HuH-7.5 (cell line): ENCODE results near the gene SORBS2.

Source experiments
- DNase-seq: peaks from one replicate; pipeline ENCODE4 v3.0.0; 2011; ENCODE audit warnings: low spot score

The SORBS2 gene

DNA sequence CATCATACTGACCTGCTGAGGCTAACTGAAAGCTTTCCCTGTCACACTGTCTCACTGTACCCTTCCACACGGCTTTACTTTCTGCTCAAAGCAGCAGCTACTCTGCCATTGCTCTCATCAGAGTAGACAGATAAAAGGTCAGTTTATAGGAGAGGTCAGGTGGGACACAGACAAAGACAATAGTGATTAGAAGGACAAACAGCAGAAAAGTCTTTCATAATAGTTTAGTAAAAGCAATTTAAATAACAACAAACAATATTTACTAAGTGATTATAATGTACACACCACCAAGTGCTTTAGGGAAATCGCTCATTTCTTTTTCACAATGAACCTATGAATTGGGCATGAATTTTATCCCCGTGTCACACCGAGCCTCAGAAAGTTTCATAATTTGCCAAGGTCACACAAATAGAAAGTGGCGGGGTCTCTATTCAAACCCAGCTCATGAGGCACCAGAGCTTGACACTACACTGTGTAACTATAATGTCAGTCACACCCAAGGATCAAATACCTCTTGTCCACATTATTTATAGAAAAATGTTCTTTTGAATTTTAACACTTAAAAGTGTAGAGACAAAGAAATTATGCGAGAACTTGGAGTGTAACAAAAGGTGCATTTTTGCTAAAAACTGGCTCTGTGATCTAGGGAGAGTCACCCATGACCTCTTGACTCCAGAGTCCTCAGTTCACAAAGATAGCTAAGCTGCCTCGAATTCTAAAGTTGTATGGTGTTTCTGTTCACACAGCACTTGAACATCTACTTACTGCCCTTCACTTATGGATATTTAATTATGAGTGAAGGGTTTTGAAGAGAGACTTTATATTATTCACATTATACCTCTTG, 24.5 kb upstream of the SORBS2 start:
- no peak for DNase-seq

DNA sequence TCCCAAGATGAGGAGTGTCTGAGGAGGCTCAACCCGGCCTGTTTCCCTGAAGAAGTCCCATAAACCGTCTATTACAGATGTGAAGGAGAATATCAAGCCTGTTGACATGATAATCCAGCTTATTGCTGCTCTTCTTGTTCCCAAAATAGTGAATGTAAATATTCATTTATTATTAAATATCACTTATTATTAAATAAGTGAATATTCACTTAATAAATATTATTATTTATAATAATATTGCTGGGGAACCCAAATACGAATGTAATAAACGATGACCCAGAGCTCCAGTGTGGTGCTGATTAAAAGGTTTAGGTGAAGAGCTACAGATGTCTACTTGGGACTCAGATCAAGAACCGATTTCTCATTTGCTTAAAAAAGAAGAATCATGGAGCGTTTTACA, 23.8 kb upstream of the SORBS2 start:
- DNase-seq: no peak

DNA sequence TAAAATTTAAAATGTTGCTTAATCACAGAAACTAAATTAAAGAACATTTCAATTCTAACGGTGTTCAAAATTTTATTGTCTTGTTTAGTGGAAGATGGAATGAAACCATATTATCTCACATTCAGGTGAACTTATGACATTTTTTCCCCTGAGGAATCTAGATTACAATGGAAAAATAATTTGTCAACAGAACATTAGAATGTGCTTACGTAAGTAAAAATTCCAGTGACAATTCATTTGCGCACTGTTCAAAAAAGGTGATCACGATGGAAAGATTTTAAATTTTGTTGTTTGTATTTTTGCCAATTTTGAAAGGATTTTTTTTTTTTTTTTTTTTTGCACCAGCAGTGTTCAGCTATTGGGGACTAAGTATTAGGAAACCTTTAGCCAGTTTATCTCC, 23.3 kb upstream of the SORBS2 start:
- no peak for DNase-seq

DNA sequence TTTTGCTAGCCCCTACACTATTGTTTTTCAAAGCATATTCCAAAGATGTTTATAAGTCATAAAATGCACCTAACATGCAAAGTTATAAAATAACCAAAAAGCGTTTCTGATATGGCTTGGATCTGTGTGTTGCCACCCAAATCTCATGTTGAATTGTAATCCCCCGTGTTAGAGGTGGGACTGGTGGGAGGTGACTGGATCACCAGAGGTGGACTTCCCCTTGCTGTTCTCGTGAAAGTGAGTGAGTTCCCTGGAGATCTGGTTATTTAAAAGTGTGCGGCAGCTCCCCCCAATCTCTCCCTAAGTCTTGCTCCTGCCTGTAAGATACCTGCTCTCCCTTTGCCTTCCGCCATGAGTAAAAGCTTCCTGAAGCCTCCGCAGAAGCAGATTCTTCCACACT, 22.8 kb upstream of the SORBS2 start:
- no peak for DNase-seq

DNA sequence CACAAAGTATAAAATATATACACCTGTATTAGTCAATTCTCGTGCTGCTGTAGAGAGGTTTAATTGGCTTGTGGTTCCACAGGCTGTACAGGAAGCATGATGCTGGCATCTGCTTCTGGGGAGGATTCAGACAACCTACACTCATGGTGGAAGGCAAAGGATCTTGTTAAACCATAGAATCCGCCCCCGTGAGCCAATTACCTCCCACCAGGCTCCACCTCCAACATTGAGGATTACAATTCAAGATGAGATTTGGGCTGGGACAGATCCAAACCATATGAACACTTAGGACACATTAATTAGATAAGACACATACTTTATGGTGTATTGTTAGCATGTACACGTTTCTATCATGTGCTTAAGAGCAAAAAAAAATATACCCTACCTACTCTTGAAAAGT, 22.1 kb upstream of the SORBS2 start:
- no peak for DNase-seq

DNA sequence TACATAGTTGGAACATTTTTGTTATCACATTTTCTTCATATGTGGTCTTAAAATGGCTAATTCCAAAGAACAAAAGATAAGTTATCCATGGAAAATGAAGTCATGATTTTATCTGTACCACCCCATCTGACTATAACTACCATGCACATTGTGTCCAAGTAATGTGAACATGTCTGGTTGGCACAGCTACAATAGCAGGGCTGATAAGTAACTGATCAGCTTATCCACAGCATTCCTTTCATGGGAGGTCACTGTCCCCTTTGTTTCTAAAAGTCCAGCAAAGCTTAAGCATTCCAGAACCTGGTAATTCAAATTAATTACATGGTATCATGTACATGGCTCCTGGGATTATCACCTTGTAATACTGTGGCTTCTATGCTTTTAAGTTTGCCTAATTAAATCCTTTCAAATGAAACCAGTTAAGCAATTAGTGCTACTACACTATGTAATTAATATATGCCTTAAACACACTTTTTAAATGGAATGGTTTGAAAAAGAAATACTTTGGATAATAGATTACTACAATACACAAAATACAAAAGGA, 21.1 kb upstream of the SORBS2 start:
- DNase-seq: no peak

DNA sequence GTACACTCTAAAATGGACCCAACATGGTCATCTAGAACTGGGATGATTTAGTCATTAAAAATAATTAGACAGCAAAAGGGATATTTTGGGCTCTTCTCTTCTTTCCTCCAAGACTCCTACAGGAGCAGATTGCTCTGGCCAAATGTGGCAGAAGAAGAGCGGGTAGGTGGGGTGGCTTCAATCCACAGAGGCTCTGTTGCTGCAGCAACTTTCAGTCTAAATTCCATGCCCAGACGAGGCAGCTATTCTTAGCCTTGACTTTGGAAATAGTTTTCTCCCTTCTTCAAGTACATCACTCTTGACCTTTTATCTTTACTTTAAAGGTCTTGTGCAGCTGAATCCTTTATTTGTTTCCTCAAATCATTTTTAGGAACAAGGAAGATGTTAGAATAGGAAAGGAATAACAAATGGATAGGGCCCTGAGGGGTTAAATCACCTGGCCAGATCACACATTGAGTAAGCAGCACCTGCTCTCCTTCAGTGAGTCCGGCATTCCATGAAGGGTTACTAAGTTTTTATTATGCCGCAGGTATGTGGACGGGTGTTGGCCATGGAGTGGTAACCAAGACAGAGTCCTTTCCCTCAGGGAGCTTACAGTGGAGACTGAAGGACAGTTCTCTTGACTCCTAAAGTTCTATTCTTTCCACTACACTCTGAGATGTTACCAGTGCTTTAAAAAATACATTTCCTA, 19.3 kb upstream of the SORBS2 start:
- DNase-seq: no peak

DNA sequence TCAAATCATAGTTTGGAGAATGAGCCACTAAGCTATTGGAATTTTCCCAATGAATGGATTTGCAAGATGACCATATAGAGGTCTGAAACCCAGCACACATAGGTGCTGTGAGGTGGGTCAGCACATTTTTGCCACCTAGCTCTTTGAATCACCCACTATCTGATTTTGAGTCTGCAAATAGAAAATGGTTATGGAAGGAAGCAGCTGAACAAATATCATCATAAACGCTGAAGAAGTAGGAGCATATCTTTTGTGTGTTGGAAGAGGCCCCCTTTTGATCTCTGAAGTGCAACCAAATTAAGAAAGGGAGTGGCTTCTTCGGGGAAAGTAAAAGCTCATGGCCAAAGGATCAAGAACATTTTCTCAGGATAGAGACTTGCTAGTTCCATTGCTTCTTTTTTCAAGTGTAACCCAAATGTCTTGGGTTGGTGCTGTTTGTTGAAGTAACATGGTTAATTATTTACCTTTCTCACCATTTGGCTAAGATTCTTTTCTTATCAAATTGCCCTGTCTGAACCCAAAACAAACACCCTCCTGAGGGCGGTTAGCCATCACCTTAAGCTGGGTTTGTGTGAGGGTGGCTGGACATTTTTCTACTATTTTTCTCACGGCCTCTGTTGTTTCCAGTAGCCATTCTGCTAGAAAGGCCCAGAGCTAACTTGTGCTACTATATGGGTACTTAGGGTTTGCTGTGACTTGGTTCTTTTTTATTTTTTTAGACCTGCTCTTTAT, 18.4 kb upstream of the SORBS2 start:
- DNase-seq: no peak

DNA sequence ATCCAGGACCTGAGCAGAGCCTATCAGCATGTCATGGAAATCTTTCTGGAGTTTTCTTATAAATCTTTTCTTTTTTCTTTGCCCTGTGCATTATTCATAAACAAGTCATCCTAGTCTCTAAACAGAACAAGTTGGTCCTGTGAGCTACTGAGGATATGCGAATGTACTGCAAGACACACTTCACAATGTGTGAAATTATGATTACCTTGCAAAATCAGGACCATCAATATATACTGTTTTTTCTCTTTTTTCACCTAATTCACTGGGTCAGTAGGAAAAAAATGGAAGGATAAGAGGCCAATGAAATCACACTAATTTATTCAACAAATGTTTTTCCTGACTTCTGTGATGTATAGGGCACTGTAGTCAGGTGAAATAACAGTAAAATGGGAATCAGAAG, 14.4 kb upstream of the SORBS2 start:
- no peak for DNase-seq

DNA sequence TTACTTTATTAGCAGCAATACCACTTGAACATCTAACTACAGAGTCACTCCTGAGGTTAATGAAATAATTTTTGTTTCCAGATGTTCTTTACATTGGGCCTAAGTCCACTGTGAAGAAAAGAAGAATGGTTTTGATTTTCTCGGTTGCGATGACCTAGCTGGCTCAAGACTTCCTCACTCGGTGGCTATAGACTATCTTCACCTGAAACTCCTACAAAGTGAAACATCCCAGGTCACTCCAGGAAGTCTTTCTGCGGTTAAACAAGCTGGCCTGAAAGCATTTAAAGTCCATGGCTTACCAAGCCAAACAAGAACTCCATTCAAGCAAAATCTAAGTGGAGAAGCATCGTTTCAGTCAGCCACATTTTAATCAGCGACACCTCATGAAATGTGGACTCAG, 13.7 kb upstream of the SORBS2 start:
- DNase-seq: no peak

DNA sequence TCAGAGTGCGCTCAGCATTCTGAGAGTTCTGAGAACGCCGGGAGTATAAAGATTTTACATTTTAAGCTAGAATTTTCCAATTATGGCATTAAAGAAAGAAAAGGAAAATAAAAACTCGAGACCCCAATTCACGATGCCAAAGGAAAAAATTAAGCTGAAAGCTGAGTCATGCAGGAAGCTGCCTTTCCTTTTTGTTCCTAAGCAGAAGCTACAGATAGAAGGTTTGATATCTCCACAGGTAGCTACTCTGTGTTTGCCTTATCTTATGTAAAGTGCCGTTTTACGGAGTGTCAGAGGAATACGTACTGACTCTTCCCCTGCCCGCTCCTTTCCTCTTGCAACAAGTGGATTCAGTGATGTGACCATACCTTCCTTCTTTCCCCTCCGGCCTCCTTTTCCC, 10.8 kb upstream of the SORBS2 start:
- DNase-seq: no peak

DNA sequence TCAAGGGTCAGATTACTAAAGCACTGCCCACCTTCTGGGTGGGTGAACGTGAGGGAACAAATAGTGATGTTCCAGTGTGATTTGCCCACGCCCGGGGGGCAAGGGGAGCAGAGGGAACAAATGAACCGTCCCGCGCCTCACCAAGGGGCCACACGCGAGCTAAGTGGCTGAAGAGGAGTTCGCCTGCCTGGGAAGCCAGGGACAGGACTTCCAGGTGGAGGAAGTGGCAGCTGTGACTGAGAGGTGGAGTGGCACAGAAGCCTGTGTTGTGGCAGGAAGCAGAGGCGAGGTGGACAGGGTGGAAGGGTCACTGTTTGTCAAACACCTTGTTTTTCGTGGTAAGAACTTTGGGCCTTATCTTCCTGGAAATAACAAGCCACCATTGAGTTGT, 9.0 kb upstream of the SORBS2 start:
- DNase-seq: no peak

DNA sequence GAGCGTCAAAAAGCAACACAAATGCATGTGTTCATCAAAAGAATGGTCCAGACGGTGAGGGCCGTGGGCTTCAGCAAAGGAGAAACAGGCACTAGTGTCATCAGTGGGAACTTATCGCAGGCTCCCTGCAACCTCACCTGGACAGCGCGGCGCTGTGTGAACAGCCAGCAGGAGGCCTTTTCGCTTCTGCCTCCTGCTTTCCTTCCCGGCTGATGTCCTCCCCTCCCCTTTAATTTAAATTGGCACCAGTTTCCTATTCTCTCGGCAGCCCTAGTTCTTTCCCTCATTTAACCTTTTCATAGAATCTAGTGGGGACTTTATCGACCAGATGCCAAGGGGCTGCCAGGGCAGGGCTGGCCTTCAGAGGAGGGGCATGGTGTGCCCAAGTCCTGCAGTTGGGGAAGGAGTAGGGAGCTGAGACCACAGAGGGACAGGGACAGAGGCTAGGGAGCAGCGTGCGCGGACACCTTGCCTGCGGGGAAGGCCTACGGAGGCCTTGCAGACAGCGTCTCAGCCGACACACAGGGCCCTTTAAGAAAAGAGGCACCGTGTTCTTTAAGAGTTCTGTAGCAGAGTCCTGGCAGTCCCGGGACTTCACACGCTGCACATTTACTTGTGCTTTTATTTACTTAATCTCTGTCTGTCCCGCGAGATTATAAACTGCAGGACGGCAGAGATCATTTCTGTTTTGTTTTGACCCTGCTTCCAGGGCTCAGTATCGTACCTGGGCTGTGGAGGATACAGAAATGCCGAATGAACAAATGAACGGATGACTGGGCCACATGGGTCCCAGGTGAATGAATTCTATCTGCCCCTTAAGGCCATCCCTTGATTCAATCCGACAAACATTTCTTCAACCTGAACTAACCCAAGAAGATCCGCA, 8.4 kb upstream of the SORBS2 start:
- DNase-seq: no peak

DNA sequence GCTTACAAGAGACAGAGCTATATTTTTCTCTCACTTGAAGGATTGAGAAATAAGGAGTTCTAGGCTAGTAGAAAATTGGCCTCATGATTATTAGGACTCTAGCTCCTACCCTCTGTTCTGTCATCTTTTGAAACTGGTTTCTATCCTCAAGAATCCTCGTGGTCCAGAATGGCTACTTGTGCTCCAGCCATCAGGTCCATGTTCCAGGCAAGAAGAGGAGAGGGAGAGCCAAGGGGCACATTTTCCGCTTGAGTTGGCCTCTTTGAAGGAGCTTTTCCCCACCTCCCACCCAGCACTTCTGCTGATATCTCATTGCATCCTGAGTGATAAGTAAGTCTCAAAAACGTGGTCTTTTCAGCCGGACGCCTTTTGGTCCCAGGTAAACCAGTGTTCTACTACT, 7.2 kb upstream of the SORBS2 start:
- no peak for DNase-seq

DNA sequence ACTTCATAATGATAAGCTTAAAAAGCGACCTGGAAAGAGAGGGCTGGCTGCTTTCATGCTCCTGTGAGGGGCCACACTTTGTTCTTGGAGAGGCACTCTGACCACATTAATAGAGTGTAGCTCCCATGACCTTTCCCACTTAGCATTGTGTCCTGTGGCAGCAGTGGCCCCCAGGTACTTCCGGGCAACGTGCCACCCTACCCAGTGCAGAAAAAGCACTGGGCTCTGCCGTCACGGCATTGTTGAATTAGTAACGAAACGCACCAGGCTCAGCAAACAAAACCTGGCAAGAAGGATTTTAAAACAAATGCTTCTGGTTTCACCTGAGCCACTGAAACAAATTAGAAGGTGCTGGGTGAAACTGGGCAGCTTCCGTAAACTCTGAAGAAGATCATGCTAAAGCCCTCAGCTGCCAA, 5.4 kb upstream of the SORBS2 start:
- no peak for DNase-seq

DNA sequence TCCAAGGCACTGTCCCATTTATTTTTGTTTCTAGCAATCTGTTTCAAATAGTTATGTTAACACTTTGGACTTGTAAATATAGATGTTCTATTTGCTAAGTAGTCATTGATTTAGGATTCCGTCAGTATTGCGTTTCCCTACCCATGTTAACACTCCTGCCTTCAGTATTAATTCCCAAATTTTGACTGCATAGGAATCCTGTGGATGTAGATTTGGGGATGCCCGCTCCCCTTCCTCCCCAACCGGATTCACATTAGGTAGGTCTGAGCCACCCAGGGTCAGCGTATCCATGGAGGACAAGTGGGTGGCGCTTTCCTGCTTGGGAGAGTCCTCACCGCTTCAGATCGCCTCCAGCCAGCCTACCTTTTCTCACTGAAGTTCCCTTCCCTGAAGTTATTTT, 1.1 kb upstream of the SORBS2 start:
- DNase-seq: no peak

DNA sequence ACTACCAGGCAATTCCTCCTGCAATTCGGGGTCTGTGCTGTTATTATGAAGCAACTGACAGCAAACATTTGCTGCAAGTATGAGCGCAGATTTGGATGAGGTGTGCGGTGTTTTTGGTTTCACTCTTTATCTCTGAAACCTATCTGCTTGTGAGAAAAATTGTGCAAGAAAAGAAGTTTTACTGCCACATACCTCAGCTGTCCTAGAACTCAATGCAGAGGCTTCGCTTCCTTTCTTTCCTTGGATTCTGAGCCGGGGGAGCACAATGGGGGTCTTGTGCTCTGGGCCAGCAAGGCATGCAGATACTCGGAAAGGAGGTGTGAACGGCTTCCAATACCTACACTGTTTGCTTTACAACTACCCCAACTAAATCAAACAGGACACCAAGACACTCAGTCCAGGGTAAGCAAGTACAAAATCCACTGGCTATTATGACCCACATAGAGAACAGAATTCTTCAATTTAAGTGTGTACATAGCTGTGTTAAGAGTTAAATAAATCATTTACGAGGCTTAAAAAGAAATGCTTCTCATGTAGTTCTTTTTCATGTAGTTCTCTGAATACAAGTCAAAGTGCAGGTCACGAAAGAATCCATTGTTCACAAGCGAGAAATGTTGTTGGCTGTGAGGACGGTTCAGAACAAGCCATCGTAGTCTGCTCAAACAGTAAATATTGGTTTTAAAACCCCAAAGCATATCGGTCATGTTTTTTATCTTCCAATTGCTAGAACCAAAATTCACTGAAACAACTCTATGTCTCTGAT, 1.1 kb downstream of the SORBS2 start:
- DNase-seq: no peak

DNA sequence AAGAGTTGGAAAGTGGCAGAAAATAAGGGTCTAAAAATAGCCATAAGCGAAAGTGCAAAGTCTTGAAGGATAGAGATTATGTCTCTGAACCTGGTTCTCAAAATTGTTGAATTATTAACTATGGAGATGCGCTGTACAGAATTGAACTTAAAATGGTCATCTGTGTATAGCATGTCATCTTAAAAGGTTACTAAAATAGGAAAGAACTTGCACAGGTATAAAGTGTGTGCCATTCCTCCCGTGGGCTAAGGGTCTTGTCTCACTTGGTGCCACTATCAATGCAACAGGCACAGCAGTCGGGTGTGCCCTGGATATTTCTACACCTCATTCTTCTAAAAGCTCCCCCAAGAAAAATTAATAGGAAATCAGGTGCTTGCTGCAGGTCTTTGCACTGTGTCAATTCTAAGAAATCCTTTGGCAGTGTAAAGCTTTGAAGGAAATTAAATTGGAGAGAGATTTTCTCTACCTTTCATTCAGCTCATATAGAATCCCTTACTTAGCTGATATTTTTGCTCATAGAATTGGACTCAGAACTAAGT, 2.4 kb downstream of the SORBS2 start:
- no peak for DNase-seq

DNA sequence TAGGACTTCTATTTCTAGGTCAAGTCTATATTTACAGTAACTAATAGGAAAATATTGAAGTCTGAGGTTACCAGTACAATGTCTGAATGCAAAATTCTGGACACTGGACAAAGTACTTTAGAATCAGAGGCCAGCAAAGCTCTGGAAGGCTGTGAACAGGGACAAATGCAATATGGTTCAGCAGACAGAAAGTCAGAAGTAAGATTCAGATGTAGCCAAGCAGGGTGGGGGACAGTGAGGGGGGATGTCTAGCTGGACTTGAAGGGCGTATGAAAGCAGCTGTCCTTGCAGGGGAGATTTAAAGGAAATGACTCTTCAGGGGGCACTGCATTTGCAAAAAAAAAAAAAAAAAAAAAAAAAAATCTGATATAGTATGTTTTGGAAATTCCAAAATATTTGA, 2.9 kb downstream of the SORBS2 start:
- no peak for DNase-seq

DNA sequence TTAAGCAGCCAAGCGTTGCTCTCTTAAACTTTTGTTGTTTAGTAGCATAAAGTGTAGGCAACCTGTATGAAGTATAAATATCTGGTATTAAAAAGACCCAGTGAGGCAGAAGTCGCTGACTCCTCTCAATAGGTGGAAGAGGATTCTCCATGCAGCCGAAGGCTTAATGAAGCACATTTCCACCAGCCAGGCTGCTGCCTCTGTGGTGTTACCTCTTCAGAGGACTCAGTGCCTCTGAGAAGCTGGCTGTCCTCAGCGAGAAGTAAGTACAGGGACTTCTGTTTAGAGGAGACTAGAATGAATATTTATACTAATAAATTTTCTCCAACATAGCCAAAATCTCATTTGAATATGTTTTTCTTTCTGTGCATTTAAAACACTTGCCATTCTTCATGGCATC, 6.0 kb downstream of the SORBS2 start:
- DNase-seq: no peak
